ENCODE measurements around the gene PTMS. TPM values are rescaled to one million over a fixed set of nuclear protein-coding genes. Genes with fewer than 3 reads are reported as not detected.

Gene PTMS
- total RNA-seq, 1 experiment from 2014 or later = 370 TPM

DNA sequence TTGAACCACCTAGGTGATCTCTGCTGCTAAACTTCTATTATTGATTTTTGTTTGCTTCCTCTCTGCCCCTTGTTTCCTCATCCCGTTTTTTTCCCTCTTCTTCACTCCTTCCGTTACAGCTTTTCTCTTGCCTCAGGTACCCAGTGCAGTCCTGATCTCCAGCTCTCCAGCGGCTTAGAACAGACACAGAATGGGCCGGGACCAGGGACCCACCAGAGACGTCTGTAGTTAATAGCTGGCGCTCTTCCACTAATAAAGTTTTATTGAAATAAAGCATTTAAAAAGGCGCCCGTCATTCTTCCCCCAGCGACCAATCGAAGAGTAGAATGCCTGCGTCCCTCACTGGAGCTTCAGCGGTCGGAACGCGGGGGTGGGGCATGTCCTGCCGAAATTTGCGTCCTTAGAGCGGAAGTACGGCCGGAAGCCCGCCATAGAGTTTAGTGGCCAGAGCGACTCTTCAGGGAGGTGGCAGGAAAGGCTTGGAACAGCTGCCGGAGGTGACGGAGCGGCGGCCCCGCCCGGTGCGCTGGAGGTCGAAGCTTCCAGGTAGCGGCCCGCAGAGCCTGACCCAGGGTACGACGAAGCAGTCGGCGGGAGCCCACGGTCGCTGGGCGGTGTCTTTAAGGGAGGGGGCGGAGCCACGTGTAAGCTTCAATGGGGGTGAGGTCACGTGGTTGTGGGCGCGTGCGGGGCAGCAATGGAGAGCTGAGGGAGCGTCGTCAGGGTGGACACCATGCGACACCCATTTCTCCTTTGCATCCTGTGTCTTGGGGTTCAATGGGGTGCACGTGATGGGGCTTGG is 42.4 kb upstream of the PTMS start, which contains the start of gene COPS7A (continued):
- TF ChIP-seq, protein P1, sequence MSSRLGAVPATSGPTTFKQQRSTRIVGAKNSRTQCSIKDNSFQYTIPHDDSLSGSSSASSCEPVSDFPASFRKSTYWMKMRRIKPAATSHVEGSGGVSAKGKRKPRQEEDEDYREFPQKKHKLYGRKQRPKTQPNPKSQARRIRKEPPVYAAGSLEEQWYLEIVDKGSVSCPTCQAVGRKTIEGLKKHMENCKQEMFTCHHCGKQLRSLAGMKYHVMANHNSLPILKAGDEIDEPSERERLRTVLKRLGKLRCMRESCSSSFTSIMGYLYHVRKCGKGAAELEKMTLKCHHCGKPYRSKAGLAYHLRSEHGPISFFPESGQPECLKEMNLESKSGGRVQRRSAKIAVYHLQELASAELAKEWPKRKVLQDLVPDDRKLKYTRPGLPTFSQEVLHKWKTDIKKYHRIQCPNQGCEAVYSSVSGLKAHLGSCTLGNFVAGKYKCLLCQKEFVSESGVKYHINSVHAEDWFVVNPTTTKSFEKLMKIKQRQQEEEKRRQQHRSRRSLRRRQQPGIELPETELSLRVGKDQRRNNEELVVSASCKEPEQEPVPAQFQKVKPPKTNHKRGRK (CRISPR knock-in tag; IDR thresholded peaks at IDR 0.05; ENCODE audit: borderline replicate concordance) = 0 out of 2 replicates have a peak, but pooled peaks have one; percentile 20
- no peak for TF ChIP-seq EMX1 (CRISPR knock-in tag; IDR thresholded peaks at IDR 0.05)
- peak; percentile 95 for TF ChIP-seq MYBL2 (CRISPR knock-in tag; IDR thresholded peaks at IDR 0.05)
- peak; percentile 85; the same call in 1 of the 2 replicates for TF ChIP-seq AFF4 (CRISPR knock-in tag; IDR thresholded peaks at IDR 0.05; ENCODE audit: borderline replicate concordance)
- no peak for TF ChIP-seq STAT6 (CRISPR knock-in tag; conservative IDR thresholded peaks at IDR 0.05; ENCODE audit: low read depth)
- TF ChIP-seq PRRX2 (CRISPR knock-in tag; IDR thresholded peaks at IDR 0.05) = no peak
- no peak for TF ChIP-seq JAZF1 (CRISPR knock-in tag; IDR thresholded peaks at IDR 0.05)
- peak; percentile 99 for TF ChIP-seq ZNF121 (CRISPR knock-in tag; IDR thresholded peaks at IDR 0.05)
- TF ChIP-seq, protein P2, sequence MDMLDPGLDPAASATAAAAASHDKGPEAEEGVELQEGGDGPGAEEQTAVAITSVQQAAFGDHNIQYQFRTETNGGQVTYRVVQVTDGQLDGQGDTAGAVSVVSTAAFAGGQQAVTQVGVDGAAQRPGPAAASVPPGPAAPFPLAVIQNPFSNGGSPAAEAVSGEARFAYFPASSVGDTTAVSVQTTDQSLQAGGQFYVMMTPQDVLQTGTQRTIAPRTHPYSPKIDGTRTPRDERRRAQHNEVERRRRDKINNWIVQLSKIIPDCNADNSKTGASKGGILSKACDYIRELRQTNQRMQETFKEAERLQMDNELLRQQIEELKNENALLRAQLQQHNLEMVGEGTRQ (CRISPR knock-in tag; IDR thresholded peaks at IDR 0.05) = peak; percentile 95
- no peak for TF ChIP-seq HMGA2 (CRISPR knock-in tag; IDR thresholded peaks at IDR 0.05)
- TF ChIP-seq OVOL2 (CRISPR knock-in tag; IDR thresholded peaks at IDR 0.05; ENCODE audit: borderline replicate concordance) = no peak
- TF ChIP-seq, protein P3, sequence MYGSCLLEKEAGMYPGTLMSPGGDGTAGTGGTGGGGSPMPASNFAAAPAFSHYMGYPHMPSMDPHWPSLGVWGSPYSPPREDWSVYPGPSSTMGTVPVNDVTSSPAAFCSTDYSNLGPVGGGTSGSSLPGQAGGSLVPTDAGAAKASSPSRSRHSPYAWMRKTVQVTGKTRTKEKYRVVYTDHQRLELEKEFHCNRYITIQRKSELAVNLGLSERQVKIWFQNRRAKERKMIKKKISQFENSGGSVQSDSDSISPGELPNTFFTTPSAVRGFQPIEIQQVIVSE (CRISPR knock-in tag; IDR thresholded peaks at IDR 0.05; ENCODE audit: borderline replicate concordance) = no peak
- TF ChIP-seq ZNF671 (CRISPR knock-in tag; IDR thresholded peaks at IDR 0.05) = no peak
- peak; percentile 98 for TF ChIP-seq TP53 (CRISPR knock-in tag; IDR thresholded peaks at IDR 0.05)
- peak; percentile 47 for TF ChIP-seq NFYB (CRISPR knock-in tag; conservative IDR thresholded peaks at IDR 0.05; ENCODE audit: low read depth)
- peak; percentile 92; the same call in 1 of the 2 replicates for TF ChIP-seq JUN (CRISPR knock-in tag; IDR thresholded peaks at IDR 0.05)
- TF ChIP-seq SP1 (CRISPR knock-in tag; conservative IDR thresholded peaks at IDR 0.05) = peak; percentile 95
- TF ChIP-seq ZNF396 (CRISPR knock-in tag; IDR thresholded peaks at IDR 0.05; ENCODE audit: borderline replicate concordance) = no peak
- TF ChIP-seq, protein P4, sequence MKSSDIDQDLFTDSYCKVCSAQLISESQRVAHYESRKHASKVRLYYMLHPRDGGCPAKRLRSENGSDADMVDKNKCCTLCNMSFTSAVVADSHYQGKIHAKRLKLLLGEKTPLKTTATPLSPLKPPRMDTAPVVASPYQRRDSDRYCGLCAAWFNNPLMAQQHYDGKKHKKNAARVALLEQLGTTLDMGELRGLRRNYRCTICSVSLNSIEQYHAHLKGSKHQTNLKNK (CRISPR knock-in tag; IDR thresholded peaks at IDR 0.05) = no peak
- no peak for TF ChIP-seq MXD4 (CRISPR knock-in tag; IDR thresholded peaks at IDR 0.05; ENCODE audit: borderline replicate concordance)
- TF ChIP-seq SOX15 (CRISPR knock-in tag; IDR thresholded peaks at IDR 0.05) = no peak
- TF ChIP-seq ZNF423 (CRISPR knock-in tag; IDR thresholded peaks at IDR 0.05) = no peak
- no peak for TF ChIP-seq NR3C1 (CRISPR knock-in tag; conservative IDR thresholded peaks at IDR 0.05; ENCODE audit: low read depth)
- TF ChIP-seq IRF2 (CRISPR knock-in tag; IDR thresholded peaks at IDR 0.05; ENCODE audit: borderline replicate concordance, low read depth) = peak; percentile 89
- peak; percentile 94 for TF ChIP-seq FOXK1 (CRISPR knock-in tag; IDR thresholded peaks at IDR 0.05)
- TF ChIP-seq, protein P5, sequence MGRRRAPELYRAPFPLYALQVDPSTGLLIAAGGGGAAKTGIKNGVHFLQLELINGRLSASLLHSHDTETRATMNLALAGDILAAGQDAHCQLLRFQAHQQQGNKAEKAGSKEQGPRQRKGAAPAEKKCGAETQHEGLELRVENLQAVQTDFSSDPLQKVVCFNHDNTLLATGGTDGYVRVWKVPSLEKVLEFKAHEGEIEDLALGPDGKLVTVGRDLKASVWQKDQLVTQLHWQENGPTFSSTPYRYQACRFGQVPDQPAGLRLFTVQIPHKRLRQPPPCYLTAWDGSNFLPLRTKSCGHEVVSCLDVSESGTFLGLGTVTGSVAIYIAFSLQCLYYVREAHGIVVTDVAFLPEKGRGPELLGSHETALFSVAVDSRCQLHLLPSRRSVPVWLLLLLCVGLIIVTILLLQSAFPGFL (CRISPR knock-in tag; IDR thresholded peaks at IDR 0.05; ENCODE audit: borderline replicate concordance) = peak; percentile 70; the same call in 1 of the 2 replicates
- peak; percentile 94 for TF ChIP-seq CREM (CRISPR knock-in tag; IDR thresholded peaks at IDR 0.05)
- TF ChIP-seq NR1H2 (CRISPR knock-in tag; IDR thresholded peaks at IDR 0.05) = peak; percentile 79; the same call in 1 of the 2 replicates

Data from WTC11 (cell line).